PC-3 (cell line): ENCODE measurements around the gene NOP58. TPM values are rescaled to one million over a fixed set of nuclear protein-coding genes. Genes with fewer than 3 reads are reported as not detected.
A peak's percentile ranks its signal among the peaks of the same experiment; 100 is the strongest.

Experiments
- ATAC-seq: fragments of 200-7000 bp; cut with Tn5 transposase; 2 replicates; pipeline ENCODE4 v1.9.1; 2020; ENCODE audit warnings: mild to moderate bottlenecking, moderate library complexity
- BruUV-seq: library from RNA; stranded (reverse); fragments of 400-500 nt; replicated peaks from 2 replicates; lab custom pipeline; 2021; lab: Mats Ljungman, UMichigan
- CTCF ChIA-PET: fragments of 300-600 bp; sonication (Branson Sonifier 250); formaldehyde crosslinking; loops from one replicate; lab custom pipeline; 2022; ENCODE audit warnings: antibody characterized with exemption; lab: Charles Lee
- POLR2A ChIA-PET: fragments of 300-600 bp; sonication (Branson Sonifier 250); formaldehyde crosslinking; loops from one replicate; lab custom pipeline; 2022; ENCODE audit warnings: antibody characterized with exemption; ENCODE audit not compliant: unreplicated experiment; lab: Charles Lee
- DNase-seq: peaks from one replicate; pipeline ENCODE4 v3.0.0-alpha.2; 2015
- H2AFZ ChIP-seq: fragments of 300-600 bp; sonication (generic); 2 replicates; pipeline ENCODE4 v1.6.0; 2016; ENCODE audit warnings: antibody characterized with exemption, low read length
- H3F3A ChIP-seq: fragments of 300-600 bp; sonication (generic); one replicate; pipeline ENCODE4 v1.6.0; 2017; ENCODE audit warnings: antibody characterized with exemption, low read length, control low read depth, mild to moderate bottlenecking; ENCODE audit not compliant: unreplicated experiment
- H3K27ac ChIP-seq: fragments of 300-600 bp; sonication (generic); 2 replicates; pipeline ENCODE4 v1.5.1; 2016; ENCODE audit warnings: mild to moderate bottlenecking, low read length
- H3K27me3 ChIP-seq: fragments of 300-600 bp; sonication (generic); 2 replicates; pipeline ENCODE4 v1.6.1; 2016; ENCODE audit warnings: low read length, mixed read lengths
- H3K36me3 ChIP-seq: fragments of 300-600 bp; sonication (generic); 2 replicates; pipeline ENCODE4 v1.6.1; 2016; ENCODE audit warnings: low read depth, mixed run types, low read length, mixed read lengths
- H3K4me1 ChIP-seq: fragments of 300-600 bp; sonication (generic); 2 replicates; pipeline ENCODE4 v1.5.1; 2016; ENCODE audit warnings: low read length; ENCODE audit not compliant: insufficient read depth
- H3K4me2 ChIP-seq: fragments of 300-600 bp; sonication (generic); 2 replicates; pipeline ENCODE4 v1.6.0; 2016; ENCODE audit warnings: low read length
- H3K4me3 ChIP-seq: fragments of 300-600 bp; sonication (generic); 2 replicates; pipeline ENCODE4 v1.5.1; 2016; ENCODE audit warnings: mild to moderate bottlenecking, low read length, mixed read lengths
- H3K79me2 ChIP-seq: fragments of 300-600 bp; sonication (generic); 2 replicates; pipeline ENCODE4 v1.6.1; 2017; ENCODE audit warnings: low read length, mixed read lengths
- H3K9ac ChIP-seq: fragments of 300-600 bp; sonication (generic); 2 replicates; pipeline ENCODE4 v1.6.0; 2016; ENCODE audit warnings: mild to moderate bottlenecking, low read length
- H3K9me2 ChIP-seq: fragments of 300-600 bp; sonication (generic); replicated peaks from 2 replicates; pipeline ENCODE4 v1.6.1; 2016; ENCODE audit warnings: mixed run types, low read length, mixed read lengths
- H3K9me3 ChIP-seq: fragments of 300-600 bp; sonication (generic); 2 replicates; pipeline ENCODE4 v1.6.1; 2016; ENCODE audit warnings: low read length, mixed read lengths
- H4K20me1 ChIP-seq: fragments of 300-600 bp; sonication (generic); 2 replicates; pipeline ENCODE4 v1.6.1; 2016; ENCODE audit warnings: low read length, mixed read lengths
- CTCF ChIP-seq: fragments of 300-600 bp; sonication (generic); conservative IDR thresholded peaks from 2 replicates; pipeline ENCODE4 v1.5.1; 2017; ENCODE audit warnings: antibody characterized with exemption, low read depth, mild to moderate bottlenecking, low read length
- EZH2 ChIP-seq: fragments of 300-600 bp; sonication (generic); IDR thresholded peaks from one replicate; pipeline ENCODE4 v1.6.1; 2017; ENCODE audit warnings: antibody characterized with exemption, mild to moderate bottlenecking, low read length; ENCODE audit not compliant: unreplicated experiment
- EZH2phosphoT487 ChIP-seq: fragments of 300-600 bp; sonication (generic); IDR thresholded peaks from 2 replicates; pipeline ENCODE4 v1.6.1; 2018; ENCODE audit warnings: mild to moderate bottlenecking, antibody characterized with exemption, low read length, borderline replicate concordance
- intact Hi-C: fragments of 100-400 bp; cut with micrococcal nuclease; formaldehyde crosslinking; loops from 2 replicates; pipeline ENCODE4 v1.9.0; 2023
- total RNA-seq: library from RNA; depleted of rRNA; stranded (reverse); fragments of >200 nt; gene quantifications from 2 replicates; pipeline ENCODE4 v1.2.3, GENCODE V29; 2014

The NOP58 gene
- total RNA-seq, 1 experiment from 2014 or later = 112 TPM

- intact Hi-C loops = loop anchor here (1.0 kb wide), 1 partner anchor 36 kb away; no protein-coding TSS in a partner anchor
- H3K27me3 ChIP-seq = no peaks in the 10 kb centered on the region
- no peaks in the 10 kb centered on the region for H3K9me2 ChIP-seq
- TF ChIP-seq EZH2phosphoT487 (no peak), CTCF (no peak), EZH2 (no peak)
- ChIA-PET POLR2A (interaction anchor here (0.6 to 0.7 kb wide), 2 partner anchors 40 to 141 kb away, joined by 3 to 4 read pairs; no protein-coding TSS in a partner anchor), CTCF (interaction anchor here (1.1 kb wide), 1 partner anchor 21 kb away, joined by 3 read pairs; no protein-coding TSS in a partner anchor)
- peaks cover 13% of the 10 kb centered on the region for H3K4me1 ChIP-seq
- no peaks in the 10 kb centered on the region for H3F3A ChIP-seq
- BruUV-seq = no TSS peak
- no peaks in the 10 kb centered on the region for H3K36me3 ChIP-seq
- peak overlapping the region; percentile 65 for H3K27ac ChIP-seq
- peak overlapping the region; percentile 10; the same call in 1 of the 2 replicates for H3K4me2 ChIP-seq
- H3K9me3 ChIP-seq = no peaks in the 10 kb centered on the region
- DNase-seq (peak; percentile 98), ATAC-seq (peak; percentile 98)
- H3K79me2 ChIP-seq = no peaks in the 10 kb centered on the region
- H3K4me3 ChIP-seq = no peak overlapping the region
- no peaks in the 10 kb centered on the region for H4K20me1 ChIP-seq
- H3K9ac ChIP-seq = no peak overlapping the region
- H2AFZ ChIP-seq = 0 out of 2 replicates have a peak overlapping the region, but pooled peaks have one; percentile 10
Measured at GRCh38 chr2:202339071-202339870, 73.7 kb downstream of the NOP58 start.

- no peaks in the 10 kb centered on the region for H3K9me3 ChIP-seq
- no peaks in the 10 kb centered on the region for H3K9me2 ChIP-seq
- peaks cover 4% of the 10 kb centered on the region for H3K4me1 ChIP-seq
- DNase-seq = no peak
- no peaks in the 10 kb centered on the region for H3K27me3 ChIP-seq
- no peaks in the 10 kb centered on the region for H4K20me1 ChIP-seq
- H3K36me3 ChIP-seq = no peaks in the 10 kb centered on the region
- intact Hi-C loops = no loop called here
- no peak overlapping the region for H3K27ac ChIP-seq
- no peaks in the 10 kb centered on the region for H3K79me2 ChIP-seq
- BruUV-seq = no TSS peak
- CTCF ChIA-PET = no interaction called here
- no peak for TF ChIP-seq CTCF
- TF ChIP-seq EZH2 = no peak
- TF ChIP-seq EZH2phosphoT487 = no peak
- no peak overlapping the region for H2AFZ ChIP-seq
- H3K9ac ChIP-seq = no peak overlapping the region
- POLR2A ChIA-PET = no interaction called here
- no peak for ATAC-seq
- H3K4me2 ChIP-seq = no peak overlapping the region
- no peak overlapping the region for H3K4me3 ChIP-seq
- H3F3A ChIP-seq = no peaks in the 10 kb centered on the region
Measured at GRCh38 chr2:202344178-202344577, 78.6 kb downstream of the NOP58 start.

GRCh38 chr2:202346180-202346579, 80.6 kb downstream of the NOP58 start:
- ChIA-PET CTCF (no interaction called here), POLR2A (no interaction called here)
- H3K9me2 ChIP-seq = no peaks in the 10 kb centered on the region
- H3F3A ChIP-seq = no peaks in the 10 kb centered on the region
- H2AFZ ChIP-seq = no peak overlapping the region
- no peak overlapping the region for H3K9ac ChIP-seq
- H3K79me2 ChIP-seq = no peaks in the 10 kb centered on the region
- H3K4me3 ChIP-seq = no peak overlapping the region
- no peak overlapping the region for H3K27ac ChIP-seq
- no peaks in the 10 kb centered on the region for H3K27me3 ChIP-seq
- no peaks in the 10 kb centered on the region for H3K9me3 ChIP-seq
- no peaks in the 10 kb centered on the region for H4K20me1 ChIP-seq
- no peaks in the 10 kb centered on the region for H3K4me1 ChIP-seq
- no TSS peak for BruUV-seq
- no peaks in the 10 kb centered on the region for H3K36me3 ChIP-seq
- intact Hi-C loops = no loop called here
- ATAC-seq (no peak), DNase-seq (no peak)
- TF ChIP-seq EZH2phosphoT487 (no peak), EZH2 (no peak), CTCF (no peak)
- no peak overlapping the region for H3K4me2 ChIP-seq
